Measurements from ENCODE around the gene PAMR1. TPM values are rescaled to one million over a fixed set of nuclear protein-coding genes. Genes with fewer than 3 reads are reported as not detected.
A peak's percentile ranks its signal among the peaks of the same experiment; 100 is the strongest.

PAMR1 gene
- total and polyA plus RNA-seq, 10 of the 15 experiments (the other 5 are each of a cell fraction or from before 2014, with no cell fraction given): 0.04 TPM; not detected in 9

DNA sequence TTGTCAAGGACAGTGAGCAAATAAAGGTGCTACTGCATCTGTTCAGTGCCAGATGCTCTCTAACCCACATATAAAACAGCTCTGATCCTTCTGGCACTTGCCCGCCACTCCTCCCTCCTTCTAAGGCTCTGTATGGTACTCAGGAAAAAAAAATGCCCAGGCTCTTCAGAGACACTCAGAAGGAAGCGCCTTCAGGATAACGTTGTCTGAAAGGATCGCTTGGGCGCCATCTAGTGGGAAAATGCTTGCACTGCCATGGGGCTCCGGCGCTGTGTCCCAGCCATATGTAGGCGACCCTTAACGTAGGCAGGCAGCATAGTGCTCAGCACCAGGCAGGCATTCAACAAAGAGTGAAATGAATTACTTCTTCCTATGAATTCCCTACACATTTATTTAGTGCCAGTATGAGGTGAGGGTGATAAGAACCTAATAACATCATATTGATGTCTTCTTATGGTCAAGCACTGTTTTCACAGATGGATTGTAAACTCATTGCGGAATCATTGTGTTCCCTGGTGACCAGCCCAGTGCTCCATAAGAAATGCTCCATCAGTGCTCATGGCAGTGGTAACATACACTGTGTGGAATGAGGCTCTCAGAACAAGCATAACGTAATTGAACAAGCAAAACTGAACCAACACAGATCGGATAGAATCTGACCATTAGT lies 39.6 kb downstream of the PAMR1 start:
- peak; percentile 31 for FAIRE-seq

More for the DNA sequence above, 39.6 kb downstream of the PAMR1 start:
- H3K4me2 ChIP-seq (ENCODE audit: control insufficient read depth, insufficient read depth): no peak overlapping the region
- POLR2A ChIA-PET: no interaction called here
- H3K27me3 ChIP-seq (replicated peaks in 1 of 2; ENCODE audit: control insufficient read depth in 2 of 2, insufficient read depth in 2 of 2, low read length in 1 of 2): no peaks in the 10 kb centered on the region; a peak in 1 of 4 replicates
- WGBS (ENCODE audit: insufficient coverage, insufficient replicate concordance, low lambda C conversion rate, missing lambda C conversion rate): 7% methylated on average over 12 of the region's 12 CpGs
- TF ChIP-seq POU2F2 (IDR thresholded peaks at IDR 0.05; ENCODE audit: borderline replicate concordance, low read depth, low read length) (no peak), CREM (IDR thresholded peaks at IDR 0.05; ENCODE audit: low read depth) (0 out of 2 replicates have a peak, but pooled peaks have one; percentile 26), SMC3 (IDR thresholded peaks at IDR 0.05; ENCODE audit: borderline replicate concordance, low read length) (peak; percentile 58; the same call in 1 of the 2 replicates), RAD21 (IDR thresholded peaks at IDR 0.05; ENCODE audit: insufficient read depth, low read depth, low read length) (peak; percentile 66), YY1 (IDR thresholded peaks at IDR 0.05; ENCODE audit: low read depth, low read length) (peak; percentile 60)
- TF ChIP-seq, protein P1, sequence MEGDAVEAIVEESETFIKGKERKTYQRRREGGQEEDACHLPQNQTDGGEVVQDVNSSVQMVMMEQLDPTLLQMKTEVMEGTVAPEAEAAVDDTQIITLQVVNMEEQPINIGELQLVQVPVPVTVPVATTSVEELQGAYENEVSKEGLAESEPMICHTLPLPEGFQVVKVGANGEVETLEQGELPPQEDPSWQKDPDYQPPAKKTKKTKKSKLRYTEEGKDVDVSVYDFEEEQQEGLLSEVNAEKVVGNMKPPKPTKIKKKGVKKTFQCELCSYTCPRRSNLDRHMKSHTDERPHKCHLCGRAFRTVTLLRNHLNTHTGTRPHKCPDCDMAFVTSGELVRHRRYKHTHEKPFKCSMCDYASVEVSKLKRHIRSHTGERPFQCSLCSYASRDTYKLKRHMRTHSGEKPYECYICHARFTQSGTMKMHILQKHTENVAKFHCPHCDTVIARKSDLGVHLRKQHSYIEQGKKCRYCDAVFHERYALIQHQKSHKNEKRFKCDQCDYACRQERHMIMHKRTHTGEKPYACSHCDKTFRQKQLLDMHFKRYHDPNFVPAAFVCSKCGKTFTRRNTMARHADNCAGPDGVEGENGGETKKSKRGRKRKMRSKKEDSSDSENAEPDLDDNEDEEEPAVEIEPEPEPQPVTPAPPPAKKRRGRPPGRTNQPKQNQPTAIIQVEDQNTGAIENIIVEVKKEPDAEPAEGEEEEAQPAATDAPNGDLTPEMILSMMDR (IDR thresholded peaks at IDR 0.05 in 2 of 3, conservative IDR thresholded peaks at IDR 0.05 in 1 of 3; ENCODE audit: control insufficient read depth in 2 of 3, extremely low read depth in 1 of 3, insufficient read depth in 1 of 3, low read depth in 3 of 3, low read length in 3 of 3): peak; percentile 82 to 92 (median 92)
- H3K79me2 ChIP-seq (ENCODE audit: control insufficient read depth, insufficient read depth, low read length): no peaks in the 10 kb centered on the region
- intact Hi-C loops (cut with micrococcal nuclease; ENCODE audit: unreplicated experiment) (loop anchor here (5.0 kb wide), 2 partner anchors 558 to 782 kb away; no protein-coding TSS in a partner anchor), in situ Hi-C loops (cut with MboI) (no loop called here)
- H3K9me3 ChIP-seq (replicated peaks; ENCODE audit: control insufficient read depth, insufficient read depth, low read length): no peaks in the 10 kb centered on the region; the same call in 1 of the 3 replicates
- no peaks in the 10 kb centered on the region for H3K36me3 ChIP-seq (ENCODE audit: control insufficient read depth in 2 of 2, insufficient read depth in 2 of 2, low read length in 1 of 2)
- H4K20me1 ChIP-seq (ENCODE audit: control insufficient read depth, insufficient read depth): no peaks in the 10 kb centered on the region
- H3K27ac ChIP-seq (ENCODE audit: control insufficient read depth, insufficient read depth): no peak overlapping the region
- H2AFZ ChIP-seq (ENCODE audit: control insufficient read depth, low read depth, low read length): no peak overlapping the region
- SMC1A ChIA-PET (ENCODE audit: uncharacterized antibody, unreplicated experiment): interaction anchor here (0.8 to 1.3 kb wide), 4 partner anchors 27 to 563 kb away, joined by 3 to 5 read pairs (median 3); no protein-coding TSS in a partner anchor
- ATAC-seq: peak; percentile 100
- DNase-seq (ENCODE audit: low read depth, low spot score): peak; percentile 7
- H3K9ac ChIP-seq (ENCODE audit: control insufficient read depth, insufficient read depth, low read length): no peak overlapping the region
- CTCF ChIA-PET: interaction anchor here (0.7 to 3.1 kb wide), 14 partner anchors 9 to 899 kb away, joined by 3 to 14 read pairs (median 4); no protein-coding TSS in a partner anchor
- no peaks in the 10 kb centered on the region for H3K4me1 ChIP-seq (ENCODE audit: control insufficient read depth, insufficient read depth, low read length)
- no TSS peak for BruUV-seq (replicated peaks)
- H3K4me3 ChIP-seq: no peak overlapping the region
- RAD21 ChIA-PET (ENCODE audit: unreplicated experiment): interaction anchor here (1.0 to 2.2 kb wide), 2 partner anchors 11 to 561 kb away, joined by 3 to 6 read pairs; no protein-coding TSS in a partner anchor
